HG03575 (cell line): Measurements from ENCODE around the gene ZNF207.
A peak's percentile ranks its signal among the peaks of the same experiment; 100 is the strongest.
"Not testable (repeated sequence)": the region's sequence is repeated elsewhere in the genome, so short reads cannot be mapped to it uniquely, and the experiment has no call there.

Experiments
- ATAC-seq: cut with Tn5 transposase; IDR thresholded peaks from one replicate; pipeline ENCODE4 v1.9.1; 2021; ENCODE audit not compliant: unreplicated experiment, insufficient number of reproducible peaks, low FRiP score; ENCODE audit errors: extremely low read depth

ZNF207 gene

GRCh38 chr17:32349854-32350665 is at the start of gene ZNF207:
Gene ZNF207 (plus strand): TSS chr17:32350157. CDS start chr17:32350286, 129 bp downstream.
- ATAC-seq, result peak; percentile 52

GRCh38 chr17:32302037-32302436 is 47.9 kb upstream of the ZNF207 start:
- no peak for ATAC-seq

DNA sequence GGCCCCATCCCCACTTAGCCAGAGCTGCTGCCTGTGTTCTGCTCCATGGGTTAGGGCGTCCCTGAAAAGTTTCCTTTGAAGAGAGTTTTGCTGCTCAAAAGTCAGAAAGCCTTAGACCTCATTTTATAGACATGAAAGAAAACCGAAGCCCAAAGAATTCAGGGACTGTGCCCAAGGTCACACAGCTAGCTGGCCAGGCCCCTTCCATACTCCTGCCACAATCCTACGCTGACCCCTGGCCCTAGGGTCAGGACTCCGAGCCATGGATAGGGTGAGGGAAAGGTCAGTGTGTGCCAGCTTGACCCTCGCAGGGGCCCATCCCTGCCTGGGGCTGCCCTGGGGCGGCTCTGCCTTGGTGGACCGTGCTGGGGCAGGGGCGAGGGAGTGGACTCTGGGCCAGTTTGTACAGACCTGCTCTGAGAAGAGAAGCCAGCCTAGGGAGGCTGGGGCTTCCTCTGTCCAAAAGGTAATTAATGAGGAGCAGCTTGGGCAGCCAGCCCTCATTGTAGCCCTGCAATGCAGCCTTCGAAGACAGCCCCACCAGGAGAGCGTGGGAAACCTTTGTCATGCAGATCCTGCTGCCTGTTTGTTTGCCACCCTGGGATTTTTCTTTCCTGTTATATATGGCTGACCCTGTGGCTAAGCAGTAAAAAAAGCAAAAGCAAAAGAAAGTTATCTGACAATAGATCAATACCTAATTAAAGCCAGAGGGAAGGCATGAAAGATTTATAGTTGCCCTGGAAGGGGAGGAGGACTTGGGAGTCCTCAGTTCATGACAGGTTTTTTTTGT is 46.9 kb upstream of the ZNF207 start:
- no peak for ATAC-seq

GRCh38 chr17:32303781-32304288 is 46.1 kb upstream of the ZNF207 start:
- no peak for ATAC-seq

- ATAC-seq, result no peak
Measured at GRCh38 chr17:32305049-32305448, 44.9 kb upstream of the ZNF207 start.

DNA sequence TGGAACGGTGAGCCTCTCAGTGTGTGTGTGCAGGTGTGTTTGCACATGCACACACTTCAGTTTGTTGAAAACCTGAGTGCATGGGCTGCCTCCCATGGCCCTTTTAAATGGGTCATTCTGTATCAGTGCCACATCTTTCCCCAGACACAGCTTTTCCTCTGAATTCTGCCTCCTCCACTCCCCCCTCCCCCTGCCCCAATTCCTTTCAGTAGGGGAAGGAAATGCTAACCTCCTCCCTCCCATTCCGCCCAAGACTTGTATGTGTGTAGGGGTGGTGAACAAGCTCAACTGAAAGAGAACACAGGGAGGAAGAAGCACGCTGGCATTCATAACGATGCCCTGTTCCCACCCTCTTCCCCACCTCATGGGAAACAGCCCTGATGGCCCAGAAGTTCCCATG is 42.3 kb upstream of the ZNF207 start:
- no peak for ATAC-seq

GRCh38 chr17:32311028-32311536 is 38.9 kb upstream of the ZNF207 start:
- no peak for ATAC-seq

DNA sequence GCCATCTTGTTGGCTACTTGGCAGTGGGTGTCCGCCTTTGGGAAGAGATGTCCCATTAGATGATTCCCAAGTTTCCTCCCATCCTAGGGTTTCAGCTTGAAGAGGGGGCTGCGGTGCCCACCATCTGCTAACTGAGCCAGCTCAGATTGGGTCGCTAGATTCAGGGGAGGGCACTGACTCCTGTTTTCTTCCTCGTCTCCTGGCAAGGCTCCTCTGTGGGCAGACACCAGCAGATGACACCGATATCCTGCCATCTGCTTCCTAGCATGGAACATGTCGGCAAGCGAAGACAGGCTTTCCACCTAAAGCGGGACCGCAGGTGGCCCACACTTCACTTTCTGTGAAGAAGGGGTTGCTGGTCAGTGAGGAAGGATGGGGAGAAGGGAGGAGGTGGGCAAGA is 35.3 kb upstream of the ZNF207 start:
- ATAC-seq, result no peak

GRCh38 chr17:32315171-32315570 is 34.8 kb upstream of the ZNF207 start:
- ATAC-seq, result no peak

- not testable (repeated sequence) for ATAC-seq
Measured at GRCh38 chr17:32316653-32317052, 33.3 kb upstream of the ZNF207 start.

DNA sequence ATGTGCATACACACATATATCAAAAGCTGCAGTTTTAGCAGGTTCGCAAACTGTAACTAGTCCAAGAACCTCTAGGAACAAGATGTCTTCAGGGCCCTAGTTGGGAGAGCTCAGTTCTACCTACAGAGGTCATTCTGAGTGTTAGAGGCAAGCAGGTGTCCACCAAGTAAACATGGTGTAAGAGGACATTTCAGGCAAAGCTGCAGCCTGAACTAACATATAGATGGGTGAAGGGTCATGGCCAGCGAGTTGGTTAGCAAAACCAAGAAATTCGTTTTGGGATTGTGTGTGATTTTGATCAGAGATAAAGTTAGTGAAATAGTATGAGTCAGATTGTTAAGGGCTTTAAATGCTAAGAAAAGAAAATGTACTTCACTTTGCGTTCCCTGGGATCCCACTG is 32.6 kb upstream of the ZNF207 start:
- no peak for ATAC-seq

- ATAC-seq, result no peak
Measured at GRCh38 chr17:32318071-32318470, 31.9 kb upstream of the ZNF207 start.

DNA sequence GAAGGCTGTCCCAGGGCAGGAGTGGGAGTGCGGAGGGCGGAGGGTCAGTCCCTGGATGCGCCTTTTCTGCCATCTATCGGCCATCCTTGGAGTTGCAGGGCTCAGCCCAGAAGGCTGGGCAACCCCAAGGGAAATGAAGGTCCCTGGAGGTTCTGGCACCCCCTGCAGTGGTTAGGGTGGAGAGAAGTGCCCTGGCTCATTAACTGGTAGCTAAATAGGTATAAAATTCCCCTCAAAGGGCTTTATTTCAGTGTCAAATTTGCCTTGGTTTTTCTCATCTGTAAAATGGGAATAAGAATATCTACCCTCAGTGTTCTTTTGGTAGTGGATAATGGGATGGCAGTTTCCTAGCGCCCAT is 30.4 kb upstream of the ZNF207 start:
- no peak for ATAC-seq

GRCh38 chr17:32320080-32320479 is 29.9 kb upstream of the ZNF207 start:
- ATAC-seq, result not testable (repeated sequence)

DNA sequence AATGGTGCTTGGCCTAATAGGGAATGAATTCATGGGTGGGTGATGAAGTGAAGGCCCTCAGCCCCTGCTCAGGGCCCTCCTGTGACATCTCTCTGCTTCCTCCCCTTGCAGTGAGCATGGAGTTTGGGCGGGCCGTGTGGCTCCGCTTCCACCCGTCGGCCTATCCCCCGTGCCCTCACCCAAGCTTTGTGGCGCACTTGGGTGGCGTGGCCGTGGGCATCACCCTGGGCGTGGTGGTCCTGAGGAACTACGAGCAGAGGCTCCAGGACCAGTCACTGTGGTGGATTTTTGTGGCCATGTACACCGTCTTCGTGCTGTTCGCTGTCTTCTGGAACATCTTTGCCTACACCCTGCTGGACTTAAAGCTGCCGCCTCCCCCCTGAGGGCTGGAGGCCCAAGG is 29.1 kb upstream of the ZNF207 start:
- ATAC-seq, result no peak

GRCh38 chr17:32323046-32323445 is 26.9 kb upstream of the ZNF207 start:
- ATAC-seq, result no peak

DNA sequence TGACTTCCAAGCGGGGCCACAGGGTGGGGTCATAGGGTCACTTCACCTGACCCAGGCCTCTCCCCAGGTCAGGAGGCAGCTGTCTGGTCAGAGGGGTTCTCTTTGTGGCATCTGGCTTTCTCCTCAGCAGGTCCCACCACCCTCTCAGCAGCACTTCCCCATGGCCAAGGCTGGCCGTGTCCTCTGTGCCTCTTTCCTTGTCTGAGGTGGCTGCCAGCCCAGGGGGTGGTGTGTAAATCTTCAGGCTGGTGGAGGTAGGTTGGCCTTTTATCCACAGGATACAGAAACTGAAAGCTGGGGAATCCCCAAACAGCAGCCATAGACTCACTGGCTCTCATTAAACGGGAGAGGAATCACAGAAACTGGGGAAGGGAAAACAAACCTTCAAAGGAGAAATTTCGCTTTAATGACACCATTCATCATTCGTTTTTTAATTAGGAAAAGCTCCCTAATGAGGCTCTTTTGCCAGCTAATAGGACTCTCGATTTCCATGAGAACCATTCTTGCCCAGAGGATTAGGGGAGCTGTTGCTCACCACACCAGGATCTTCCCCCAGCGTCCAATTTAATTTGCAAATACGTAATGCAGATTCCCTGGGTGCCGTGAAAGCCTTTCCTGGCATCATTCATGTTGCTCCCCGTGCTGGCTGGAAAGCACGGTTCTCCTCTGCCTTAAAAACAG is 26.0 kb upstream of the ZNF207 start:
- no peak for ATAC-seq

DNA sequence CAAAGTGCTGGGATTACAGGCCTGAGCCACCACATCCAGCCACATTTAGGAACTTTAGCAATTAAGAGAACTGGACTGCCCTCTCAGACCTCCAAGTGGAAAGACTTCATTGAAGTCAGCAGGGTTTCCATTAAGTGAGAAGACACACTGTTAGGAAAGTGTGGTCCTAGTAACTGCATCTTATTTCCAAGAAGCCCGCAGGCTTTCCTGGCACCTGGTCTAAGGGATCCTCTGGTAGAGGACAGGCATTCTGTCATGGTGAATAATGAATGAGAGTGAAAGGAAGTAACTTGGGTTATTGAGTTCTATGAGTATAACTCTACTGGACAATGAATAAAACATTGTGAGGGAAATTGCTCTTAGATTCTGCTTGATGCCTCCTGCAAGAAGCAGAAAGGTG is 22.0 kb upstream of the ZNF207 start:
- no peak for ATAC-seq

DNA sequence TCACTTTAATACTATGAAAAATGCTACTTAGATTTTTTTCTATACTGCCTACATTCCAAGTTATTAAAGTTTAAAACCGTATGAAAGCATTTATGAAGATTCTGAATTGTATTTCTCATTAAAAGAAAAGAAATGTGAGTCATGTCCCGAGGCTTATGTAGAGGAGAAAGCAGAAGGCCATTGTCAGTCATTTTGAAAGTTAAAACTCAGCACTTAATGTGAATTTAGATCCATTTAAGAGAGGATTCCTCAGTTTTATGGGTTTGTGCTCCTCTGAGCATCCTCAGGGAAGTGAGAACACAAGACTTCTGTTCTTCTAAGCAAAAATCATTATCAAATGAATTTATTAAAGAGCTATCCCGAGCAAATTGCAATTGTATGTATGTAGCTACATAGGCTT is 19.8 kb upstream of the ZNF207 start:
- ATAC-seq, result no peak
